WTC11 (cell line): ENCODE measurements around the gene FCRLB. TPM values are rescaled to one million over a fixed set of nuclear protein-coding genes. Genes with fewer than 3 reads are reported as not detected.
A peak's percentile ranks its signal among the peaks of the same experiment; 100 is the strongest.
"Not testable (repeated sequence)": the region's sequence is repeated elsewhere in the genome, so short reads cannot be mapped to it uniquely, and the experiment has no call there.

Experiments
- ATAC-seq: fragments of 200-7000 bp; cut with Tn5 transposase; 2 replicates; pipeline ENCODE4 v1.10.0; 2021; ENCODE audit warnings: mild to moderate bottlenecking, moderate library complexity
- CTCF ChIA-PET: fragments of 300-600 bp; sonication (Branson Sonifier 250); formaldehyde crosslinking; loops from one replicate; lab custom pipeline; 2021; ENCODE audit warnings: antibody characterized with exemption; lab: Charles Lee
- POLR2A ChIA-PET: fragments of 350-600 bp; sonication (Branson Sonifier 250); formaldehyde crosslinking; loops from one replicate; lab custom pipeline; 2021; ENCODE audit warnings: antibody characterized with exemption; lab: Charles Lee
- DNase-seq: peaks from one replicate; pipeline ENCODE4 v3.0.0; 2021; ENCODE audit warnings: low spot score
- H3K27ac Mint-ChIP-seq: 2 replicates; pipeline ENCODE4 v1.8.0; 2021; ENCODE audit warnings: mixed read lengths
- H3K27me3 Mint-ChIP-seq: 2 replicates; pipeline ENCODE4 v1.8.0; 2021; ENCODE audit warnings: low read depth, mild to moderate bottlenecking, moderate library complexity, mixed read lengths
- H3K36me3 Mint-ChIP-seq: 2 replicates; pipeline ENCODE4 v1.8.0; 2021; ENCODE audit warnings: mixed read lengths
- H3K4me1 Mint-ChIP-seq: 2 replicates; pipeline ENCODE4 v1.8.0; 2022; ENCODE audit warnings: mixed read lengths
- H3K4me3 Mint-ChIP-seq: 2 replicates; pipeline ENCODE4 v1.8.0; 2021; ENCODE audit warnings: mild to moderate bottlenecking, moderate library complexity, mixed read lengths
- H3K9me3 Mint-ChIP-seq: 2 replicates; pipeline ENCODE4 v1.8.0; 2021; ENCODE audit warnings: mixed read lengths
- ELF4 ChIP-seq: sonication (generic); formaldehyde crosslinking; IDR thresholded peaks from 2 replicates; pipeline ENCODE4 v1.8.1; 2022; ENCODE audit warnings: low read depth, mild to moderate bottlenecking, moderate library complexity, missing genetic modification reagents
- FOXK1 ChIP-seq: sonication (generic); formaldehyde crosslinking; IDR thresholded peaks from 2 replicates; pipeline ENCODE4 v1.8.0; 2022; ENCODE audit warnings: mild to moderate bottlenecking, moderate library complexity, missing genetic modification reagents
- GRHL2 ChIP-seq: fragments of 250-450 bp; sonication (Bioruptor Pico); IDR thresholded peaks from 2 replicates; pipeline ENCODE4 v1.8.0; 2022; ENCODE audit warnings: mild to moderate bottlenecking, moderate library complexity; ENCODE audit not compliant: insufficient replicate concordance, severe bottlenecking
- JUN ChIP-seq: sonication (generic); formaldehyde crosslinking; IDR thresholded peaks from 2 replicates; pipeline ENCODE4 v1.8.0; 2023; ENCODE audit warnings: mild to moderate bottlenecking, missing genetic modification reagents
- KAT7 ChIP-seq: sonication (generic); formaldehyde crosslinking; IDR thresholded peaks from 2 replicates; pipeline ENCODE4 v1.8.1; 2023; ENCODE audit warnings: missing genetic modification reagents, mild to moderate bottlenecking, borderline replicate concordance
- ZMAT4 ChIP-seq: fragments of 250-450 bp; sonication (Bioruptor Pico); IDR thresholded peaks from 2 replicates; pipeline ENCODE4 v1.9.0; 2021; ENCODE audit warnings: mild to moderate bottlenecking
- ZNF121 ChIP-seq: sonication (generic); formaldehyde crosslinking; IDR thresholded peaks from 2 replicates; pipeline ENCODE4 v1.8.0; 2023; ENCODE audit warnings: missing genetic modification reagents
- ZNF232 ChIP-seq: sonication (generic); formaldehyde crosslinking; IDR thresholded peaks from 2 replicates; pipeline ENCODE4 v1.8.0; 2022; ENCODE audit warnings: mild to moderate bottlenecking, missing genetic modification reagents
- ZNF532 ChIP-seq: fragments of 250-450 bp; sonication (Bioruptor Pico); IDR thresholded peaks from 2 replicates; pipeline ENCODE4 v1.9.0; 2021; ENCODE audit warnings: mild to moderate bottlenecking, borderline replicate concordance
- total RNA-seq: library from RNA; stranded (reverse); gene quantifications from 3 replicates; pipeline ENCODE4 v1.2.3, GENCODE V29; 2021
- TF ChIP-seq, protein P1 (sequence below): fragments of 250-450 bp; sonication (Bioruptor Pico); IDR thresholded peaks from 2 replicates; pipeline ENCODE4 v2.1.2; 2022; ENCODE audit warnings: mild to moderate bottlenecking, moderate library complexity

Gene FCRLB
- total RNA-seq, 1 experiment from 2014 or later: 0.37 TPM

DNA sequence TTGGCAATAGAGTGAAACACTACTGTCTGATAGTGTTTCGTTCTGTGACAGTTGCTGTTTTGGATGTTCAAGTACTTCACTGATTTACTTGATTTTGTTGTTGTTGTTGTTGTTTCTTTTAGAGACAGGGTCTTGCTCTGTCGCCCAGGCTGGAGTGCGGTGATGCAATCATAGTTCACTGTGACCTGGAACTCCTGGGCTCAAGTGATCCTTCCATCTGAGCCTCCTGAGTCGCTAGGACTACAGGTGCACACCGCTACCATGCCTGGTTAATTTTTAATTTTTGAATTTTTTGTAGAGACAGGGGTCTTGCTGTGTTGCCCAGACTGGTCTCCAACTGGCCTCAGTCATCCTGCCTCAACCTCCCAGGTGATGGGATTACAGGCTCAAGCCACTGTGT is 47.1 kb downstream of the FCRLB start:
- no peaks in the 10 kb centered on the region; the same call in 1 of the 2 replicates for H3K27me3 Mint-ChIP-seq
- H3K27ac Mint-ChIP-seq: no peak overlapping the region
- CTCF ChIA-PET: no interaction called here
- no peaks in the 10 kb centered on the region for H3K9me3 Mint-ChIP-seq
- DNase-seq: no peak
- no peak for ATAC-seq
- TF ChIP-seq ZNF121 (CRISPR knock-in tag) (0 out of 2 replicates have a peak, but pooled peaks have one; percentile 4), KAT7 (CRISPR knock-in tag) (no peak)
- POLR2A ChIA-PET: no interaction called here
- peaks cover 8% of the 10 kb centered on the region for H3K4me1 Mint-ChIP-seq
- no peaks in the 10 kb centered on the region for H3K36me3 Mint-ChIP-seq
- H3K4me3 Mint-ChIP-seq: no peak overlapping the region

DNA sequence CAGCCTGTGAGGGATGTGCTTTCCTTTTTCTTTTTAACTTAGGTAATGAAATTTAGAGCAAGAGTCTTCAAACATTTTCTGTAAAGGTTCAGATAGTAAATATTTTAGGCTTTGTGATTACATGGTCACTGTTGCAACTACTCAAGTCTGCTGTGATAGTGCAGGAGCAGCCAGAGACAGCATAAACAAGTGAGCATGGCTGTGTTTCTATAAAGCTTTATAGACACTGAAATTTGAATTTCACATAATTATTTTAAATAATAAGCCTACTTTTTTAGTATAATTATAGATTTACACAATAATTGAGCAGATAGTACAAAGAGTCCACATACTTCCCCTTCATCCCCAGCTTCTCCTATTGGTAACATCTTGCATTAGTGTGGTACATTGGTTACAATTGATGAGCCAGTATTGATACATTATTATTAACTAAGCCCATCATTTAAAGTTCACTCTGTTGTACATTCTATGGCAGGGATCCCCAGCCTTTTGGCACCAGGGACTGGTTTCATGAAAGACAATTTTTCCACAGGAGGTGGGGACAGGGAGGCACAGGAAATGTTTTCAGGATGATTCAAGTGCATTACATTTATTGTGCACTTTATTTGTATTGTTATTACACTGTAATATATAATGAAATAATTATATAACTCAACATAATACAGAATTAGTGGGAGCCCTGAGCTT is 47.8 kb downstream of the FCRLB start:
- H3K36me3 Mint-ChIP-seq: no peaks in the 10 kb centered on the region
- TF ChIP-seq ZMAT4 (CRISPR knock-in tag) (no peak), ZNF232 (no peak), GRHL2 (CRISPR knock-in tag) (no peak)
- TF ChIP-seq, protein P1, sequence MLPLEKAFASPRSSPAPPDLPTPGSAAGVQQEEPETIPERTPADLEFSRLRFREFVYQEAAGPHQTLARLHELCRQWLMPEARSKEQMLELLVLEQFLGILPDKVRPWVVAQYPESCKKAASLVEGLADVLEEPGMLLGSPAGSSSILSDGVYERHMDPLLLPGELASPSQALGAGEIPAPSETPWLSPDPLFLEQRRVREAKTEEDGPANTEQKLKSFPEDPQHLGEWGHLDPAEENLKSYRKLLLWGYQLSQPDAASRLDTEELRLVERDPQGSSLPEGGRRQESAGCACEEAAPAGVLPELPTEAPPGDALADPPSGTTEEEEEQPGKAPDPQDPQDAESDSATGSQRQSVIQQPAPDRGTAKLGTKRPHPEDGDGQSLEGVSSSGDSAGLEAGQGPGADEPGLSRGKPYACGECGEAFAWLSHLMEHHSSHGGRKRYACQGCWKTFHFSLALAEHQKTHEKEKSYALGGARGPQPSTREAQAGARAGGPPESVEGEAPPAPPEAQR (CRISPR knock-in tag): no peak

GRCh38 chr1:161769673-161770045 is 48.3 kb downstream of the FCRLB start:
- POLR2A ChIA-PET, H3K27me3 Mint-ChIP-seq, ATAC-seq, H3K36me3 Mint-ChIP-seq, DNase-seq, H3K4me1 Mint-ChIP-seq, H3K9me3 Mint-ChIP-seq, H3K27ac Mint-ChIP-seq, CTCF ChIA-PET, H3K4me3 Mint-ChIP-seq: not testable (repeated sequence)

More for the DNA sequence above, 47.8 kb downstream of the FCRLB start:
- H3K4me1 Mint-ChIP-seq: peaks cover 5% of the 10 kb centered on the region
- H3K27ac Mint-ChIP-seq: no peak overlapping the region
- no peak for DNase-seq
- ChIA-PET POLR2A (no interaction called here), CTCF (no interaction called here)
- no peaks in the 10 kb centered on the region for H3K9me3 Mint-ChIP-seq
- H3K27me3 Mint-ChIP-seq: no peaks in the 10 kb centered on the region; the same call in 1 of the 2 replicates
- ATAC-seq: no peak
- H3K4me3 Mint-ChIP-seq: no peak overlapping the region

DNA sequence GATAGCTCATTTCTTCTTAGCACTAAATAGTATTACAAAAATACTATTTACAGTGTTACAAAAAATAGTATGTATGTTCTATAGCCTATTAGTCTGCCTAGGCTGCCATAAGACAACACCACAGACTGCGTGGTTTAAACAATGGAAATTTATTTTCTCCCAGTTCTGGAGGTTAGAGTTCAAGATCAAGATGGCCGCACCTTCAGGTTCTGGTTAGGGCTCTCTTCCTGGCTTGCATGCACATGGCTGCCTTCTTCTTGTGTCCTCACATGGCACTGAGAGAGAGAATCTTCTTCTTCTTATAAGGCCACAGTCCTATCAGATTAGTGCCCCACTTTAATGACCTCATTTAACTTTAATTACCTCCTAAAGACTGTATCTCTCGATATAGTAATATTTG is 48.9 kb downstream of the FCRLB start:
- TF ChIP-seq FOXK1: no peak
- TF ChIP-seq ZNF532 (CRISPR knock-in tag): no peak
- TF ChIP-seq JUN (CRISPR knock-in tag): no peak
- no peak for TF ChIP-seq ELF4
- H3K4me1 Mint-ChIP-seq: peaks cover 5% of the 10 kb centered on the region
- H3K9me3 Mint-ChIP-seq: no peaks in the 10 kb centered on the region
- CTCF ChIA-PET: no interaction called here
- H3K4me3 Mint-ChIP-seq: no peak overlapping the region
- DNase-seq (no peak), ATAC-seq (no peak)
- POLR2A ChIA-PET: no interaction called here
- H3K27ac Mint-ChIP-seq: no peak overlapping the region
- no peaks in the 10 kb centered on the region for H3K36me3 Mint-ChIP-seq
- no peaks in the 10 kb centered on the region for H3K27me3 Mint-ChIP-seq
